IMR-90 (cell line): ENCODE measurements around the gene UGT1A10. TPM values are rescaled to one million over a fixed set of nuclear protein-coding genes. Genes with fewer than 3 reads are reported as not detected.

Experiments
- ATAC-seq: fragments of 200-7000 bp; cut with Tn5 transposase; 2 replicates; pipeline ENCODE4 v1.9.1; 2020; ENCODE audit warnings: low read depth, mild to moderate bottlenecking, moderate library complexity
- BruUV-seq: library from RNA; stranded (reverse); fragments of 400-500 nt; replicated peaks from 2 replicates; lab custom pipeline; 2021; lab: Mats Ljungman, UMichigan
- CTCF ChIA-PET: fragments of 300-600 bp; formaldehyde crosslinking; extraction: SDS; loops from one replicate; lab custom pipeline; 2021; ENCODE audit warnings: antibody characterized with exemption; lab: Yijun Ruan, JAX
- POLR2A ChIA-PET: fragments of 300-600 bp; sonication (Branson Sonifier 250); formaldehyde crosslinking; loops from one replicate; lab custom pipeline; 2022; ENCODE audit warnings: antibody characterized with exemption; ENCODE audit not compliant: unreplicated experiment; lab: Charles Lee
- DNase-seq: peaks from one replicate; pipeline ENCODE4 v3.0.0; 2013
- H2AFZ ChIP-seq: replicated peaks from 2 replicates; pipeline ENCODE3; 2013; ENCODE audit warnings: low read length, mild to moderate bottlenecking; ENCODE audit not compliant: poor library complexity
- H2AK5ac ChIP-seq: 2 replicates; pipeline ENCODE4 v1.6.1; 2013; ENCODE audit warnings: low read depth, low read length, inconsistent platforms
- H2AK9ac ChIP-seq: replicated peaks from 2 replicates; pipeline ENCODE3; 2013; ENCODE audit warnings: mild to moderate bottlenecking, low read depth, low read length, moderate library complexity; ENCODE audit not compliant: poor library complexity
- H2BK120ac ChIP-seq: 2 replicates; pipeline ENCODE4 v1.6.1; 2013; ENCODE audit warnings: low read depth, low read length, inconsistent platforms
- H2BK15ac ChIP-seq: 3 replicates; pipeline ENCODE4 v1.6.1; 2013; ENCODE audit warnings: low read depth, low read length, inconsistent platforms
- H2BK20ac ChIP-seq: 2 replicates; pipeline ENCODE4 v1.6.1; 2013; ENCODE audit warnings: low read depth, mild to moderate bottlenecking, inconsistent platforms, low read length, moderate library complexity
- H2BK5ac ChIP-seq: 2 replicates; pipeline ENCODE4 v1.6.1; 2013; ENCODE audit warnings: mild to moderate bottlenecking, low read depth, low read length, inconsistent platforms; ENCODE audit not compliant: poor library complexity, severe bottlenecking
- H3K14ac ChIP-seq: replicated peaks from 2 replicates; pipeline ENCODE4 v1.6.1; 2013; ENCODE audit warnings: low read depth, low read length, inconsistent platforms
- H3K18ac ChIP-seq: 2 replicates; pipeline ENCODE4 v1.6.1; 2013; ENCODE audit warnings: low read depth, low read length, control low read depth
- H3K23ac ChIP-seq: 2 replicates; pipeline ENCODE4 v1.6.1; 2013; ENCODE audit warnings: low read depth, low read length, inconsistent platforms
- H3K27ac ChIP-seq: 2 replicates; pipeline ENCODE4 v1.5.1; 2013; ENCODE audit warnings: mild to moderate bottlenecking, control low read depth, low read length; ENCODE audit not compliant: insufficient read depth
- H3K27me3 ChIP-seq: 2 replicates; pipeline ENCODE4 v1.6.1; 2013; ENCODE audit warnings: low read length; ENCODE audit not compliant: control insufficient read depth, insufficient read depth
- H3K36me3 ChIP-seq: 2 replicates; pipeline ENCODE4 v1.6.1; 2013; ENCODE audit warnings: low read length, mixed read lengths; ENCODE audit not compliant: control insufficient read depth, insufficient read depth
- H3K4ac ChIP-seq: 2 replicates; pipeline ENCODE4 v1.6.1; 2013; ENCODE audit warnings: low read depth, low read length, inconsistent platforms
- H3K4me1 ChIP-seq: 2 replicates; pipeline ENCODE4 v1.6.1; 2013; ENCODE audit warnings: low read length, mixed read lengths; ENCODE audit not compliant: control insufficient read depth, insufficient read depth
- H3K4me2 ChIP-seq: 2 replicates; pipeline ENCODE4 v1.6.1; 2013; ENCODE audit warnings: low read depth, mild to moderate bottlenecking, control low read depth, low read length, moderate library complexity
- H3K4me3 ChIP-seq: 2 replicates; pipeline ENCODE4 v1.5.1; 2013; ENCODE audit warnings: low read depth, mild to moderate bottlenecking, control low read depth, low read length, moderate library complexity; ENCODE audit not compliant: insufficient read depth
- H3K56ac ChIP-seq: 2 replicates; pipeline ENCODE4 v1.6.1; 2013; ENCODE audit warnings: low read length, inconsistent platforms; ENCODE audit not compliant: insufficient read depth; ENCODE audit errors: extremely low read depth
- H3K79me1 ChIP-seq, 2 experiments: 2 replicates each; pipeline ENCODE4 v1.6.1; 2013; ENCODE audit warnings: low read length in 2 of 2, inconsistent platforms in 1 of 2, low read depth in 1 of 2
- H3K9ac ChIP-seq: 2 replicates; pipeline ENCODE4 v1.6.1; 2013; ENCODE audit warnings: low read depth, low read length, control low read depth
- H3K9me1 ChIP-seq: 2 replicates; pipeline ENCODE4 v1.6.1; 2013; ENCODE audit warnings: low read length, inconsistent platforms; ENCODE audit not compliant: insufficient read depth
- H3K9me3 ChIP-seq: 2 replicates; pipeline ENCODE4 v1.6.1; 2013; ENCODE audit warnings: low read length; ENCODE audit not compliant: control insufficient read depth, insufficient read depth
- H4K20me1 ChIP-seq: 2 replicates; pipeline ENCODE4 v1.6.1; 2013; ENCODE audit warnings: low read length, inconsistent platforms; ENCODE audit not compliant: insufficient read depth
- H4K5ac ChIP-seq: 2 replicates; pipeline ENCODE4 v1.6.1; 2013; ENCODE audit warnings: mild to moderate bottlenecking, low read depth, low read length, control low read depth
- H4K8ac ChIP-seq, 2 experiments: 2 replicates each; pipeline ENCODE4 v1.6.1; 2013; ENCODE audit warnings: low read depth in 2 of 2, low read length in 2 of 2, control low read depth in 1 of 2, inconsistent platforms in 1 of 2
- H4K91ac ChIP-seq: 2 replicates; pipeline ENCODE4 v1.6.1; 2013; ENCODE audit warnings: low read depth, low read length, inconsistent platforms; ENCODE audit not compliant: insufficient read depth
- BHLHE40 ChIP-seq: fragments of 150-350 bp; IDR thresholded peaks from 2 replicates; pipeline ENCODE4 v1.6.1; 2016; ENCODE audit warnings: mild to moderate bottlenecking, low read depth, low read length
- CEBPB ChIP-seq: IDR thresholded peaks from 2 replicates; pipeline ENCODE4 v1.6.1; 2012; ENCODE audit warnings: low read depth, low read length, improper control_type of control experiment
- CHD1 ChIP-seq: IDR thresholded peaks from 2 replicates; pipeline ENCODE4 v1.6.1; 2012; ENCODE audit warnings: low read depth, low read length, improper control_type of control experiment
- CTCF ChIP-seq: conservative IDR thresholded peaks from 2 replicates; pipeline ENCODE4 v1.5.1; 2012; ENCODE audit warnings: mild to moderate bottlenecking, low read depth, low read length, improper control_type of control experiment
- ELK1 ChIP-seq: fragments of 150-350 bp; IDR thresholded peaks from 2 replicates; pipeline ENCODE4 v1.6.1; 2016; ENCODE audit warnings: low read depth, mild to moderate bottlenecking, low read length, moderate library complexity, borderline replicate concordance
- FOS ChIP-seq: fragments of 150-350 bp; IDR thresholded peaks from 2 replicates; pipeline ENCODE4 v1.6.1; 2016; ENCODE audit warnings: low read depth, low read length
- MAFK ChIP-seq: IDR thresholded peaks from 2 replicates; pipeline ENCODE4 v1.6.1; 2012; ENCODE audit warnings: low read depth, low read length, improper control_type of control experiment
- MAZ ChIP-seq: IDR thresholded peaks from 2 replicates; pipeline ENCODE4 v1.6.1; 2012; ENCODE audit warnings: low read depth, mild to moderate bottlenecking, low read length, improper control_type of control experiment, moderate library complexity, borderline replicate concordance
- MXI1 ChIP-seq: IDR thresholded peaks from 2 replicates; pipeline ENCODE4 v1.6.1; 2012; ENCODE audit warnings: low read depth, mild to moderate bottlenecking, low read length, moderate library complexity, borderline replicate concordance
- NFE2L2 ChIP-seq: fragments of 150-350 bp; IDR thresholded peaks from 2 replicates; pipeline ENCODE4 v1.6.1; 2016; ENCODE audit warnings: low read depth, mild to moderate bottlenecking, low read length
- POLR2A ChIP-seq: IDR thresholded peaks from 2 replicates; pipeline ENCODE4 v1.6.1; 2012; ENCODE audit warnings: mild to moderate bottlenecking, low read depth, low read length
- RAD21 ChIP-seq: IDR thresholded peaks from 2 replicates; pipeline ENCODE4 v1.6.1; 2012; ENCODE audit warnings: low read length, improper control_type of control experiment
- RCOR1 ChIP-seq: IDR thresholded peaks from 2 replicates; pipeline ENCODE4 v1.6.1; 2012; ENCODE audit warnings: mild to moderate bottlenecking, low read length, improper control_type of control experiment; ENCODE audit not compliant: insufficient replicate concordance
- RFX5 ChIP-seq: IDR thresholded peaks from 2 replicates; pipeline ENCODE4 v1.8.0; 2012; ENCODE audit warnings: low read depth, mild to moderate bottlenecking, low read length, moderate library complexity
- SMC3 ChIP-seq: fragments of 150-350 bp; IDR thresholded peaks from 2 replicates; pipeline ENCODE4 v1.6.1; 2016; ENCODE audit warnings: low read depth, mild to moderate bottlenecking, antibody characterized with exemption, low read length, moderate library complexity
- WGBS, 2 experiments: methylation state at CpG; one replicate each; pipeline versions ENCODE4 v1.1.5 to v1.1.7; 2013; ENCODE audit warnings: missing lambda C conversion rate in 2 of 2; ENCODE audit not compliant: insufficient read length in 1 of 2; ENCODE audit errors: extremely low coverage in 2 of 2; 5-methylcytosine and 5-hydroxymethylcytosine counted together
- dilution Hi-C: fragments of 300-500 bp; cut with HindIII; formaldehyde crosslinking; loops from one replicate; pipeline ENCODE4 v1.14.3; 2018; ENCODE audit warnings: low sequenced_read_pairs; ENCODE audit not compliant: unreplicated experiment
- in situ Hi-C: fragments of 300-500 bp; cut with MboI; formaldehyde crosslinking; loops from 3 replicates; pipeline ENCODE4 v1.14.3; 2019; ENCODE audit warnings: low sequenced_read_pairs, inconsistent platforms, mixed read lengths
- intact Hi-C: fragments of 100-400 bp; cut with micrococcal nuclease; formaldehyde crosslinking; loops from 2 replicates; pipeline ENCODE4 v1.10.0; 2022
- polyA plus RNA-seq, 3 experiments: library from polyadenylated mRNA; depleted of rRNA; stranded (reverse); fragments of >200 nt; gene quantifications; 2 replicates each; pipeline ENCODE4 v1.2.3, GENCODE V29; 2012; ENCODE audit warnings: low replicate concordance in 1 of 3
- total RNA-seq: library from RNA; depleted of rRNA; stranded (reverse); fragments of >200 nt; gene quantifications from 2 replicates; pipeline ENCODE4 v1.2.3, GENCODE V29; 2012
- TF ChIP-seq, protein P1 (sequence below): fragments of 150-350 bp; IDR thresholded peaks from 2 replicates; pipeline ENCODE4 v1.6.1; 2017; ENCODE audit warnings: mild to moderate bottlenecking, antibody characterized with exemption, low read length, low read depth

Gene UGT1A10
- total and polyA plus RNA-seq, 2 of the 4 experiments (the other 2 are of a cell fraction) = not detected

DNA sequence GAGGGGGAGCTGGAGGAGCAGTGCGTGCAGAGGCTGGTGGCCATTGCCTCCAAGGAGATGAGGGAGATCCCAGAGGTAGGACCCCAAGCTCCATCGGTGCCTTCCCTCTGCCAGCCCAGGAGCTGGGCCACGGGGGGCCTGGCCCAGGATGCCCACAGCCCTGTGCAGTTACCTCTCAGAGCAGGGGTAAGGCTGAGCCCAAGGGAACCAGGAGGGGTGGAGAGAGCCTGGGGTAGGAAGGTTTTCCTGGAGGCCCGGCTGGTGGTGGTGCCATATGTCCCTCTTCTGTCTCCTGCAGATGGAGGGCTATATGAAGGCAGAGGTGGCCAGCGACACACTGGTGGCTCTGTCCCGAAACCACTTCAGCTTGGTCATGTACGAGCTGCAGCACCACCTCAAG is 153.3 kb downstream of the UGT1A10 start:
- Histone ChIP-seq H2BK5ac (no peak overlapping the region), H4K5ac (no peak overlapping the region), H3K23ac (no peak overlapping the region), H2BK120ac (no peak overlapping the region), H3K56ac (no peak overlapping the region), H3K4me2 (no peak overlapping the region), H3K4me1 (no peaks in the 10 kb centered on the region), H4K91ac (no peak overlapping the region), H3K4ac (no peak overlapping the region), H2BK15ac (no peak overlapping the region), H3K27ac (no peak overlapping the region), H3K18ac (no peak overlapping the region), H3K36me3 (no peaks in the 10 kb centered on the region), H3K79me1 (no peaks in the 10 kb centered on the region), H4K8ac (no peak overlapping the region), H2AK5ac (no peak overlapping the region), H3K4me3 (no peak overlapping the region), H2BK20ac (no peak overlapping the region), H4K20me1 (no peaks in the 10 kb centered on the region), H3K27me3 (peaks cover 3% of the 10 kb centered on the region), H3K9me3 (no peaks in the 10 kb centered on the region), H3K14ac (no peak overlapping the region), H2AFZ (peak overlapping the region; percentile 4), H2AK9ac (no peak overlapping the region), H3K9me1 (no peaks in the 10 kb centered on the region), H3K9ac (no peak overlapping the region)
- in situ Hi-C loops = no loop called here
- dilution Hi-C loops = no loop called here
- TF ChIP-seq RAD21 (no peak), CHD1 (no peak), BHLHE40 (no peak), SMC3 (no peak), MXI1 (no peak), CEBPB (no peak), CTCF (no peak), FOS (no peak), ELK1 (no peak), POLR2A (no peak), MAZ (no peak), RFX5 (no peak), RCOR1 (no peak), MAFK (no peak), NFE2L2 (no peak)
- TF ChIP-seq, protein P1, sequence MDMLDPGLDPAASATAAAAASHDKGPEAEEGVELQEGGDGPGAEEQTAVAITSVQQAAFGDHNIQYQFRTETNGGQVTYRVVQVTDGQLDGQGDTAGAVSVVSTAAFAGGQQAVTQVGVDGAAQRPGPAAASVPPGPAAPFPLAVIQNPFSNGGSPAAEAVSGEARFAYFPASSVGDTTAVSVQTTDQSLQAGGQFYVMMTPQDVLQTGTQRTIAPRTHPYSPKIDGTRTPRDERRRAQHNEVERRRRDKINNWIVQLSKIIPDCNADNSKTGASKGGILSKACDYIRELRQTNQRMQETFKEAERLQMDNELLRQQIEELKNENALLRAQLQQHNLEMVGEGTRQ = no peak
- 73% methylated on average over 6 of the region's 7 CpGs; no CpG with 5 or more reads in 1 of the 2 experiments for WGBS, 2 experiments
- ChIA-PET CTCF (no interaction called here), POLR2A (no interaction called here)
- intact Hi-C loops = no loop called here
- ATAC-seq (no peak), DNase-seq (no peak)
- BruUV-seq = no TSS peak
